Hematopoietic multipotent progenitor cell treated with erythropoietin and hydrocortisone succinate and interleukin-3 and kit ligand, for 8 days (in vitro differentiated cells): Measurements from ENCODE around the gene PLIN3.
"Not testable (repeated sequence)": the region's sequence is repeated elsewhere in the genome, so short reads cannot be mapped to it uniquely, and the experiment has no call there.

ENCODE experiments used
- DNase-seq: peaks from one replicate; pipeline ENCODE4 v3.0.0-alpha.2; 2015

Gene PLIN3

GRCh38 chr19:4845975-4846374 lies 21.5 kb downstream of the PLIN3 start:
- not testable (repeated sequence) for DNase-seq

GRCh38 chr19:4844348-4845179 lies 22.9 kb downstream of the PLIN3 start:
- DNase-seq = no peak

GRCh38 chr19:4843647-4843965 lies 23.9 kb downstream of the PLIN3 start:
- no peak for DNase-seq

- no peak for DNase-seq
Observed at GRCh38 chr19:4839192-4839591, 28.3 kb downstream of the PLIN3 start.

GRCh38 chr19:4832776-4833175 lies 34.7 kb downstream of the PLIN3 start:
- no peak for DNase-seq

GRCh38 chr19:4831979-4832340 lies 35.5 kb downstream of the PLIN3 start:
- not testable (repeated sequence) for DNase-seq

- DNase-seq = peak; percentile 49
Observed at GRCh38 chr19:4831304-4831978, 36.0 kb downstream of the PLIN3 start, which contains the start of gene TICAM1. Gene TICAM1 (minus strand): TSS chr19:4831712. CDS start chr19:4818377, 13,335 bp downstream.

GRCh38 chr19:4830768-4831265 lies 36.6 kb downstream of the PLIN3 start:
- DNase-seq = no peak

GRCh38 chr19:4830332-4830731 lies 37.1 kb downstream of the PLIN3 start:
- no peak for DNase-seq

- no peak for DNase-seq
Observed at GRCh38 chr19:4829001-4829712, 38.3 kb downstream of the PLIN3 start.

GRCh38 chr19:4823577-4823976 lies 43.9 kb downstream of the PLIN3 start:
- DNase-seq = no peak

GRCh38 chr19:4822354-4822753 lies 45.1 kb downstream of the PLIN3 start:
- not testable (repeated sequence) for DNase-seq

- DNase-seq = no peak
Observed at GRCh38 chr19:4821265-4821664, 46.2 kb downstream of the PLIN3 start.

- DNase-seq = no peak
Observed at GRCh38 chr19:4817467-4818277, 49.8 kb downstream of the PLIN3 start.

GRCh38 chr19:4816950-4817278 lies 50.6 kb downstream of the PLIN3 start:
- DNase-seq = no peak

GRCh38 chr19:4816202-4816949 lies 51.1 kb downstream of the PLIN3 start:
- no peak for DNase-seq

GRCh38 chr19:4815426-4816201 lies 51.9 kb downstream of the PLIN3 start:
- DNase-seq = peak; percentile 97

- DNase-seq = no peak
Observed at GRCh38 chr19:4814625-4815425, 52.6 kb downstream of the PLIN3 start.

GRCh38 chr19:4811328-4812131 lies 55.9 kb downstream of the PLIN3 start:
- peak; percentile 72 for DNase-seq
